GM18873 (cell line): ENCODE measurements around the gene PHF2.

Experiments used
- ATAC-seq: cut with Tn5 transposase; IDR thresholded peaks from one replicate; pipeline ENCODE4 v1.9.1; 2021; ENCODE audit warnings: mild to moderate bottlenecking, moderate library complexity, moderate number of reproducible peaks; ENCODE audit not compliant: unreplicated experiment, low FRiP score

The PHF2 gene

GRCh38 chr9:93648181-93648580 lies 71.8 kb downstream of the PHF2 start:
- ATAC-seq, result no peak

GRCh38 chr9:93648836-93649235 lies 72.5 kb downstream of the PHF2 start:
- no peak for ATAC-seq

GRCh38 chr9:93649610-93650261 lies 73.4 kb downstream of the PHF2 start:
- ATAC-seq, result no peak

- no peak for ATAC-seq
These were observed 74.1 kb downstream of the PHF2 start for GRCh38 chr9:93650448-93650847.

- no peak for ATAC-seq
These were observed 75.2 kb downstream of the PHF2 start for GRCh38 chr9:93651521-93651950.

GRCh38 chr9:93652604-93653592 lies 76.5 kb downstream of the PHF2 start:
- ATAC-seq, result no peak

GRCh38 chr9:93653760-93654159 lies 77.4 kb downstream of the PHF2 start:
- ATAC-seq, result no peak

DNA sequence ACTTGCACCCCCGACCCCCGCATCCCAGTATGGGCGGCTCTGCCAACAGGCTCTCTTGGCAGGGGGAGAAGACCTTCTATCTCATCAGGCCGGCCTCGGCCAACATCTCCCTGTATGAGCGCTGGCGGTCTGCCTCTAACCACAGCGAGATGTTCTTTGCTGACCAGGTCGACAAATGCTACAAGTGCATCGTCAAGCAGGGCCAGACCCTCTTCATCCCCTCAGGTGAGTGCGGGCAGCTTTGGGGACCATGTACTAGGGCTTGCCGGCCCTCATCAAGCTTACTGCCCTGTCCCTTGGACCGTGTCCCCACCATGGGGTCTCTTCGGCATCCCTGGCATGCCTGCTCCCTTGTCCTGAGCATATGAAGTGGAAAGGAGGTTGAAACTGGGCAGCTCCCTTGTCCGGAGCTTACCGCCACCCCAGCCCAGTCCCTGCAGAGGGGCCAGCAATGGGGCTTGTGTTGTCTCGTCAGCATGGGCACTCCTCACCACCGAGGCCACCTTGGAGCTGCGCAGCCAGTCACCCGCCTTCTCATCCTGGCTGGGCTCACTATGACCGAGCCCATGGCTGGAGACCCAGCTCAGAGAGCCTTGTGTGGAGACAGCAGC lies 78.1 kb downstream of the PHF2 start:
- ATAC-seq, result no peak

GRCh38 chr9:93655621-93656425 lies 79.4 kb downstream of the PHF2 start:
- ATAC-seq, result no peak

- ATAC-seq, result no peak
These were observed 80.2 kb downstream of the PHF2 start for GRCh38 chr9:93656426-93657239.

DNA sequence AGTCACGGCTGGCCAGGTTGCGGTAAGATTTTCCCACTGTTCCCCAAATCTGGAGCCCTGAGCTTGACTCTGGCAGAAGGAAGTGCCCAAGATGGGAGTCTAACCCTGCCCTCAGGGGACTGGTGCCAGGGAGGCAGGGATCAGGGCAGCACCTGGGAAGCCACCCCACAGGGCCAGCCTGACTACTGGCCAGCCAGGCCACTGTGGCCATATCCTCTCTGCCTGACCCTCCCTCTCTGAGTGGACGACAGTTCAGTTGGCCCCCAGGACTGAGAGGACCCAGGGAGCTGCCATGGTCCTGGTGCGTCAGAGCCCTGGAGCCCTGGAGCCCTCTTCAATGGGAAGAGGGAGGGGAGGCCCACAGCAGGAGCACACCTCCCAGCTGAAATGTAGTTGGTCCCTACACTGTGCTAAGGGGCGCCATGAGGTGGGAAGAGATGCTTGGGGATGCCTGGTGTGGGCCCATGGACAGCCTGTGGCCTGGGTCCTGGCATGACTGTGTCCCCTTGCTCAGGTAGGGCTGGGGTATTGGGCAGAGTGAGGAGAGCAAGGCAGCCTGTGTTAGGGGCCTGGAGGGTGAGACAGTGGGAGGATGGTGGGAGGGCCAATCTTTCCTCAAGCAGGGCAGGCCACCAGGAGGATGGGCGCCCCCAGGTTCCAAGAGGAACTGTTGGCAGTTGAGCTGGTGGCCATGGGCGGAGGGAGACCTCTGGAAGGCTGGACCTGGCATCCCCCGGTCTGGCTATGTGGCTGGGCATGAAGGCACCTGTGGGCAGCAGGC lies 81.1 kb downstream of the PHF2 start:
- ATAC-seq, result no peak

- no peak for ATAC-seq
These were observed 82.0 kb downstream of the PHF2 start for GRCh38 chr9:93658184-93658925.

DNA sequence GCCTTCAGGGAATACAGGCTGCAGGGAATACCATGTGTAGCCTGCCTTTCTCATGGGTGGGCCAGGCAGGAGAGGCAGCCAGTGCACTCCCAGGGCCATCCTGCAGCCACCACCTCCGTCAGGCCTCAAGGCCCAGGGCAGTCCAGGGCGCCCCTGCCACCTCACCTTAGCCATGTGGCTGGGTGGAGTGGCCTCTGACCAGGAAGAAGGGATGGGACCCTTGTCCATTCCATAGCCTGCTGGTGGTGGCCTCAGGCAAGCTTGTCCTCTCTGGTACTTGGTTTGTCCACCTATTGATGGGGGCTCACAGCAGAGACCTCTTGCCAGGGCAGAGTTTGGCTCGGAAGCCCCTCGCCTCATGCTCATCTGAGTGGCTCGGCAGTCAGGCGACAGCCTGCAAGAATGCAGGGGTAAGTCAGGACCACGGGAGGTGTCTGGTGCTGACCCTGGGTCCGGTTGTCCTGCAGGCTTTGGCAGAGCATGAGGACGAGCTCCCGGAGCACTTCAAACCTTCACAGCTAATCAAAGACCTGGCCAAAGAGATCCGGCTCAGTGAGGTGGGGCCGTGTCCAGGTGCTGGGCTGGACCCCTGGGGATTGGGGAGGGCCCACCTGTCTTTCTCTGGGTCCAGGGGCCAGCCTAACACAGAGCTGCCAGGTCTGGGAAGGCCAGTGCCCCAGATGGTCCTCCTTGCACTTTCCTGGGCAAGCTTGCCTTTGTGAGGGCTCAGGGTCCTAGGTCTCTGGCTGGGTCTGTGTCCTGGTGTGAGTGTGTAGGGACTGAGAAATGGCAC lies 82.9 kb downstream of the PHF2 start:
- no peak for ATAC-seq

- no peak for ATAC-seq
These were observed 83.4 kb downstream of the PHF2 start for GRCh38 chr9:93659837-93660177.

DNA sequence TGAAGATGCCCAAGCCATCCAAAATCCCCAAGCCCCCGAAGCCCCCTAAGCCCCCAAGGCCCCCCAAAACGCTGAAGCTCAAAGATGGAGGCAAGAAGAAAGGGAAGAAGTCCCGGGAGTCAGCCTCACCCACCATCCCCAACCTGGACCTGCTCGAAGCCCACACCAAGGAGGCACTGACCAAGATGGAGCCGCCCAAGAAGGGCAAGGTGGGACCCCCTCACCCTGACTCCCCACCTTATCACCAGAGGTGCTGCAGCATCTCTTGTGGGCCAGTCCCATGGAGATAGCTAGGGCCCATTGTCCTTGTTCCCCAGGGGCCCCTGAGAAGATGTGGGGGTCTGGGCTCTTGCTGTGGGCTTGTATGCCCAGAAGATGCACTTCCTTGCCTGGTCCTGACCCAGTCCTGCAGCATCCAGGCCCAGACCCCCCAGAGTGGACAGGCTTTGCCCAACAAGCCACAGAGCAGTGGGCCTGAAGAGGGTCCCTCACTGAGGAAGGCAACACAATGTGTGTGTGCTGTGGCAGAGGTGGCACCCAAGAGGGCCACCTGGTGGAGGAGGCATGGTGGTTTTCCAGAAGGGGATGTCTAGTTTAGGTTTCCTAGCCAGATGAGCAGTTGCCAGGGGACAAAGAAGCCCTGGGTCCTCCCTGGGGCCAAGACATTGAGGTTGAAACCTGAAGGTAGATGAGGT lies 84.1 kb downstream of the PHF2 start:
- no peak for ATAC-seq

DNA sequence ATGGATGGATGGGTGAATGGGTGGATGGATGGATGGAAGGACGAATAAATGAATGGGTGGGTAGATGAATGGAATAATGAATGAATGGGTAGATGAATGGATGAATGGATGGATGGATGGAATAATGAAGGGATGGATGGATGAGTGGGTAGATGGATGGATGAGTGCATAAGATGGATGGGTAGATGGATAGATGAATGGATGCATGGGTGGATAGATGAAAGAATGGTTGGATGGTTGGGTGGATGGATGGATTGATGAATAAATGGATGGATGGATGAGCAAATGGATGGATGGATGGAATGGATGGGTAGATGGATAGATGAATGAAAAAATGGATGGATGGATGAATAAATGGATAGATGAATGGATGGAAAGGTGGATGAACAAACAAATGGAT lies 85.2 kb downstream of the PHF2 start:
- no peak for ATAC-seq
